PC-3 (cell line): ENCODE results near the gene BTD.

Experiments used
- CTCF ChIP-seq: fragments of 300-600 bp; sonication (generic); conservative IDR thresholded peaks from 2 replicates; pipeline ENCODE4 v1.5.1; 2017; ENCODE audit warnings: antibody characterized with exemption, low read depth, mild to moderate bottlenecking, low read length
- EZH2 ChIP-seq: fragments of 300-600 bp; sonication (generic); IDR thresholded peaks from one replicate; pipeline ENCODE4 v1.6.1; 2017; ENCODE audit warnings: antibody characterized with exemption, mild to moderate bottlenecking, low read length; ENCODE audit not compliant: unreplicated experiment

GRCh38 chr3:15656342-15656741 lies 54.8 kb downstream of the BTD start:
- no peak for TF ChIP-seq CTCF
- no peak for TF ChIP-seq EZH2
